H1 (cell line): ENCODE measurements around the gene APOBEC3C. TPM values are rescaled to one million over a fixed set of nuclear protein-coding genes. Genes with fewer than 3 reads are reported as not detected.

ENCODE experiments used
- polyA plus RNA-seq, 7 experiments: library from polyadenylated mRNA; depleted of rRNA in 3 of 7; stranded (reverse) in 5 of 7; unstranded in 2 of 7; fragments of >200 nt in 5 of 7; fragments of 200-250 nt in 2 of 7; gene quantifications; 1 replicate in 5 of 7; 2 replicates in 1 of 7; 4 replicates in 1 of 7; pipeline versions ENCODE4 v1.2.1 to v1.2.3, GENCODE V29; 2011 to 2013; ENCODE audit warnings: missing spikeins in 2 of 7, mixed read lengths in 2 of 7
- total RNA-seq: library from RNA; stranded (reverse); fragmentation: NEBNext Ultra II Directional; extraction: Animal tissue kit (Norgen Biotek cat#: 25700); gene quantifications from 2 replicates; pipeline ENCODE4 v1.2.1, GENCODE V29; 2021
- TF ChIP-seq, protein P1 (sequence below), 3 experiments: IDR thresholded peaks; 1 replicate in 2 of 3; 2 replicates in 1 of 3; pipeline versions ENCODE4 v1.5.1 to v1.6.1; 2011; ENCODE audit warnings: low read length in 3 of 3, mild to moderate bottlenecking in 3 of 3, inconsistent platforms in 2 of 3, low read depth in 1 of 3, moderate library complexity in 1 of 3; ENCODE audit not compliant: insufficient read depth in 1 of 3; ENCODE audit errors: control extremely low read depth in 1 of 3

Gene APOBEC3C
- total and polyA plus RNA-seq, 2 of the 8 experiments (the other 6 are each of a cell fraction or from before 2014, with no cell fraction given), result 20.3 to 23.3 TPM

GRCh38 chr22:38970551-38970950 lies 43.5 kb upstream of the APOBEC3C start (continued):
- TF ChIP-seq, protein P1, sequence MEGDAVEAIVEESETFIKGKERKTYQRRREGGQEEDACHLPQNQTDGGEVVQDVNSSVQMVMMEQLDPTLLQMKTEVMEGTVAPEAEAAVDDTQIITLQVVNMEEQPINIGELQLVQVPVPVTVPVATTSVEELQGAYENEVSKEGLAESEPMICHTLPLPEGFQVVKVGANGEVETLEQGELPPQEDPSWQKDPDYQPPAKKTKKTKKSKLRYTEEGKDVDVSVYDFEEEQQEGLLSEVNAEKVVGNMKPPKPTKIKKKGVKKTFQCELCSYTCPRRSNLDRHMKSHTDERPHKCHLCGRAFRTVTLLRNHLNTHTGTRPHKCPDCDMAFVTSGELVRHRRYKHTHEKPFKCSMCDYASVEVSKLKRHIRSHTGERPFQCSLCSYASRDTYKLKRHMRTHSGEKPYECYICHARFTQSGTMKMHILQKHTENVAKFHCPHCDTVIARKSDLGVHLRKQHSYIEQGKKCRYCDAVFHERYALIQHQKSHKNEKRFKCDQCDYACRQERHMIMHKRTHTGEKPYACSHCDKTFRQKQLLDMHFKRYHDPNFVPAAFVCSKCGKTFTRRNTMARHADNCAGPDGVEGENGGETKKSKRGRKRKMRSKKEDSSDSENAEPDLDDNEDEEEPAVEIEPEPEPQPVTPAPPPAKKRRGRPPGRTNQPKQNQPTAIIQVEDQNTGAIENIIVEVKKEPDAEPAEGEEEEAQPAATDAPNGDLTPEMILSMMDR (IDR thresholded peaks at IDR 0.05; ENCODE audit: control extremely low read depth in 1 of 3, insufficient read depth in 1 of 3, low read depth in 1 of 3, low read length in 3 of 3), result no peak
